Left ventricle myocardium superior (tissue), 1 donor: ENCODE measurements around the gene PADI1. TPM values are rescaled to one million over a fixed set of nuclear protein-coding genes. Genes with fewer than 3 reads are reported as not detected.

Experiments
- ATAC-seq: fragments of 200-7000 bp; cut with Tn5 transposase; one replicate; pipeline ENCODE4 v1.9.1; 2020; ENCODE audit warnings: mild to moderate bottlenecking, moderate library complexity
- DNase-seq: peaks from one replicate; pipeline ENCODE4 v3.0.0-alpha.2; 2020
- intact Hi-C: fragments of 100-400 bp; cut with micrococcal nuclease; formaldehyde crosslinking; loops from one replicate; pipeline ENCODE4 v1.11.0; 2022
- total RNA-seq: library from RNA; stranded (reverse); fragmentation: NEBNext Ultra II Directional; extraction: Animal tissue kit (Norgen Biotek cat#: 25700); gene quantifications from one replicate; pipeline ENCODE4 v1.2.1, GENCODE V29; 2021
- donor health status: DM: no; HTN: yes; CAD: no; lungs with severe emphysema.

PADI1 gene
- total RNA-seq, 1 donor from 2014 or later, result not detected

DNA sequence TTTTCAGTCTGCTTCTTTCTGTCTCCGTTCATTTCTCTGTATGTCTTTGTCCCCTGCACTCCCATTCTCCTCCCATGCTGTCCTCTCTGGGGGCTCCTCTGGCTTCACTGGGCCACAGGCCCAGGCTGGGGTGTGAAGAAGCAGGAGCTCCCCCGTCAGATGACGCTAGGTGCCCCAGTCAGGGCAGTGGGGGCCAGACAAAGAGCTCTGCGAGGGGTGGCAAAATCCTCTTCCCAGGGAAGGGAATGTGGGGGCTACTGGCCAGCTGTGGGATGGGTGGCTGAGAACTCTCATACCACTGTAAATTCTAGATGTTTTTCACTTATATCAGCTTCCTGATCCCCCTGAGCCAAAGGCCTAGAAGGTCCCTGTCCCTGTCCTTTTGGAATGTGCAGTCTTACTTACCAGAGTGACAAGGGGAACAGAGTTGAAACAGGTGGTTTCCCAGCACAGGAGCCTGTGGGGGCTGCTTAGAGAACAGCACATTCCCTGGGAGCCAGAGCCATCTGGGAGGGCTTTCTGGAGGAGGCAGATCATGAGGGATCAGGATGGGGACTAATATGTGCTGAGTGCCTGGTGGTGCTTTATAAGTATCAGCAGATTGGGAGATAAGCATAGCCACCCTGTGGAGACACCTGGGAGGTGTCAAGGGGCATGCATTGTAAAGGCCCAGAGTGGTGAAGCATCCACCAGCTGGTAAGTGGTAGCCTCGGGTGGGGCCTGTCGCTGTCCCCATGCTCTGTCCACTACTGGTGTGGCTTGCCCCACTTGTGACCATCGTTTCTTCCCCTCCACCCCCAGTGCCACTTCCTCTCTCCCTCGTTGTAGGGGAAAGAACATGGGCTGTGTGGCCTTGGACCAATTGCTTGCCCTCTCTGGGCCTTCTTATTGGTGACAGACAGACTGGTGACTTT lies 10.1 kb upstream of the PADI1 start:
- no peak for DNase-seq
- no peak for ATAC-seq
- intact Hi-C loops, result no loop called here

DNA sequence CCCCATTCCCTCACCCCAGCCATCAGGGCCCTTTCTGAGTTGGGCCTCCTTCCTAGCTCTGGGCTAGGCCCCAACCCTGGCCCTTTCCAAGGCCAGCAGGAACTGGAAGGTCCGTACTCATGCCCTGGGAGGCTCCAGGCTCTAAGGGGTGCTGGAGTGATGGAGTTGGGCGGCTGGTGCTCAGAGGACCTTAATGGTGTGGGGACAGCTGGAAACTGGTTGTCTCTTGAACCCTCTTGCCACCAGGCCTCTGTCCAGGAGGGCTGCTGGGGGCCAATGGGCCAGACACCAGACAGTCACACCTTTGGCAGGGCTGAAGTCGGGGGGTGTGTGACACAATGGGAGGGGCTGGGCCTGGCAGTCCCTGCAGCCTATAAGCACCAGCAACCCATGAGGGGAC lies 9.2 kb upstream of the PADI1 start:
- DNase-seq, result no peak
- intact Hi-C loops, result no loop called here
- no peak for ATAC-seq

GRCh38 chr1:17196496-17197185 lies 8.3 kb upstream of the PADI1 start:
- intact Hi-C loops, result no loop called here
- no peak for ATAC-seq
- no peak for DNase-seq

- no peak for ATAC-seq
- intact Hi-C loops, result no loop called here
- DNase-seq, result no peak
Observed at GRCh38 chr1:17197696-17198095, 7.2 kb upstream of the PADI1 start.

- intact Hi-C loops, result no loop called here
- ATAC-seq, result no peak
Observed at GRCh38 chr1:17198476-17199258, 6.3 kb upstream of the PADI1 start.

GRCh38 chr1:17199267-17200044 lies 5.5 kb upstream of the PADI1 start:
- intact Hi-C loops, result no loop called here
- DNase-seq (no peak), ATAC-seq (no peak)

More at GRCh38 chr1:17198476-17199258, 6.3 kb upstream of the PADI1 start:
- no peak for DNase-seq

DNA sequence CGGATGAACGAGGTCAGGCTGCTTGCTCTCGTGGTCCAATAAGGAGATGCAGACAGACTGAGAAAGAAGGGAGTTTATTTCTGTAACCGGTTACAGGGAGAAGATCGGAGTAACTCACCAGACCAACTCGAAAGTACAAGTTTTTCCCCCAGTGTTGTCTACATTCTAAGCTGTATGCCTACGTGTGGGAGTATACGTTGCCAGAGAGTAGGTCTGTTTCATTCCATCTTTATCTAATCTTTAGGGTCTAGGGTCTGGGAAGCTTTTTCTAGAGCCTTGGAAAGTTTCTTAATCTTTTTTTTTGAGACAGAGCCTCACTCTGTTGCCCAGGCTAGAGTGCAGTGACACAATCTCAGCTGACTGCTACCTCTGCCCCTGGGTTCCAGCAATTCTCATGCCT lies 4.7 kb upstream of the PADI1 start:
- DNase-seq, result no peak
- no peak for ATAC-seq
- intact Hi-C loops, result no loop called here

GRCh38 chr1:17200756-17201155 lies 4.2 kb upstream of the PADI1 start:
- intact Hi-C loops, result no loop called here
- DNase-seq, result no peak
- ATAC-seq, result no peak

DNA sequence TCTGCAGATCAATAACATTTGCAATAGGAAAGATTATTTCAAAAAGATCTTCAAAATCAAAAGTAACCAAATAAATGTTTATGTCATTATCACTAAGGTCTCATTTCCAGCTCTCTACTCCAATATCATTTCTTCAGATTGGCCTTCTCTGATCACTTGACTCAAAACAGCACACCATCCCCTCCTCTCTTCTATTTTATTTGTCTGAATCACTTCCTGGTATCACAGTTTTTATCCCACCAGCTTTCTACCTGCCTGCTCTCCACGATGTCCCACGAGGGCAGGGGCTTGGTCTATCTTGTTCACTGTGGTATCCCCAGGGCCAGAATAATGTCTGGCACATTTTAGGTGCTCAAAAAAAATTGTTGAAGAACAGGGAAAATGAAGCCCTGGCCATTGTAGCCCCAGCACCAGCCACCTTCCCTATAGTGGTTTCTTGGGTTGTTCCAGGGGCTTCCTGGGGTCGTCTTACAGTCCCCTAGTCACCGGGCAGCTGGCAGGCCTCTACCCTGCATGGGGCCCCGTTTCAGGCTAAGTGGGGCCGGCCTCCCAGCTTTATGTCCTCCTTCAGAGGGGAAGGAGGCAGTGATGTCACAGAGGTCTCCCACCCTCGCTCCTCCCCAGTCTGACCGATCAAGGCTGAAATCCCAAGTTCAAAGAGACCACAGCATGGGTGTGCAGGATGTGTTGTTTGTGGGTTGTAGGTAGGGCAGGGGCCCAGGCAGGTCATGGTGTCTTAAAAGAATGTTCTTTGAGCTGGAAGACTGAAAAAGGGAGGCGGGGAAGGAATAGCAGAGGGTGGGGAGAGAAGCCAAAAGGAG lies 3.5 kb upstream of the PADI1 start:
- intact Hi-C loops, result no loop called here
- no peak for ATAC-seq
- DNase-seq, result no peak

DNA sequence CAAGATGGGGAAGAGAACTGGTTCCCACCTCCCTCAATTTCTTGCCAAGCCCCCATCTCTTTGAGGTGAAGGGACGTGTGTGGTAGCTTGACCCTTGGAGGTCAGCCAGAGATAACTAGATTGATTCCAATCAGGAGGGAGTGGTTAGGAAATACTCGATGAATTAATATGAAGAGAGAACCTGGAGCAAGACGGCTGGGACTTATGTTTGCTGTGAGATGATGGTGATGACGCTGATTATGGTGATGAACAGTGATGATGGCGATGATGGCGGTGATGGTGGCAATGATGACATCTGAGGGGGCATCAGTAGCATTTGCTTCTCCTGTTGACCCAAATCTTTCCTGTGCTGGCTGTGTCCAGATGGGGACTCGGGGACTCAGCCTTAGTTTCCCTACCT lies 724 bp downstream of the PADI1 start:
- ATAC-seq (no peak), DNase-seq (no peak)
- intact Hi-C loops, result no loop called here

DNA sequence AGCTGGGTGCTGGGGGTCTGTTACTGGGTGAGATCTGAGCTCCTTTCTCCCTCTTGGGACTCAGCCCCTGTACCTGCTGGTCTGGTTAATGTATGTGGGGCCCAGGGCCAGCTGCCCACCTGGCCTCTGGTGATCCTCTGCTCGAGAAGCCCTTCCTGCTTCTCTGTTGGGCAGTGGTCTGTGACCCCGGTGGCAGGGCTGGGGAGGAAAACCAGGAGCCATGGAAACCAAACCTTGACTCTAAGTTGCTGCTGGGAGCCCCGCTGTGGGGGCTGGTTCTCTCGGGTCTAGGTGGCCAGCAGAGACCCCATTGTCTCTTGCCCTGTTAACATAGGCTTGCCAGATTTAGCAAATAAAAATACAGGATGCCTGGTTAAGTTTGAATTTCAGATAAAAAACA lies 1.3 kb downstream of the PADI1 start:
- DNase-seq (no peak), ATAC-seq (no peak)
- intact Hi-C loops, result no loop called here

DNA sequence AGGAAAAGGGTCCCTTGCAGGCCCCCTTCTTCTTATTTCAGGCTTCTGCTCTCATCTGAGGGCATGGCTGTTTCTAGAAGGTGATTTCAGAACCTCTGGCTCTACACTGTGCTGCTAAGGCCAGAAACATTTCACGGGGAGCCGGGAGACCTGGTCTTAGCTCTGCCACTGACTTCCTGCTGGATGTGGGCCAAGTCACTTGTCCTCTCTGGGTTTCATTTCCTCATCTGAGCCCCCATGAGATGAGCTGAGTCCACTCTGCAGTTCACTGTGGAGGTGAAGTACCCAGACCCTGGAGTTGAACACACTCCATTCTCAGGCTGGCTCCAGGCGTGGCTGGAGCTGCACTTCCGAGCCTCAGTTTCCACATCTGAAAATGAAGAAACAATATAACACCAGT lies 2.1 kb downstream of the PADI1 start:
- peak; percentile 43 for DNase-seq
- intact Hi-C loops, result no loop called here
- peak; percentile 67 for ATAC-seq

DNA sequence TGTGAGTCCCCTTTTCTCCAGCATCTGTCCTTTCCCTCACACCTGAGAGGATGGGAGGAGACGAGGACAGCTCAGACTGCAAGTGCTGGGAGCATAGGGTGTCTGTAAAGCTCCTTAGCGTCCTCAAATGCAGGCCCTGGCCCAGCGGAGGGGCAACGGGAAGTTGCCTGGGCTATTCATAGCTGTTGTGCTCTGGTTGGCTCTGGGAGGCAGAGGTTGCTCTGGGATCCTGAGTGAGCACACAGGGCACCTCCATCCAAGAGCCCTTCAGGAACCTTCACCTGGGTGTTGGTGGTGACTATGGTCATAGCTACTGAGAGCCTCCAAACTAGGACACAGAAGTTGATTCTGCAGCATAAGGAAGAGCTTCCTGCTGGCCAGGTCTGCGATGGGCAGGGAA lies 2.6 kb downstream of the PADI1 start:
- ATAC-seq (peak; percentile 20), DNase-seq (no peak)
- intact Hi-C loops, result no loop called here

DNA sequence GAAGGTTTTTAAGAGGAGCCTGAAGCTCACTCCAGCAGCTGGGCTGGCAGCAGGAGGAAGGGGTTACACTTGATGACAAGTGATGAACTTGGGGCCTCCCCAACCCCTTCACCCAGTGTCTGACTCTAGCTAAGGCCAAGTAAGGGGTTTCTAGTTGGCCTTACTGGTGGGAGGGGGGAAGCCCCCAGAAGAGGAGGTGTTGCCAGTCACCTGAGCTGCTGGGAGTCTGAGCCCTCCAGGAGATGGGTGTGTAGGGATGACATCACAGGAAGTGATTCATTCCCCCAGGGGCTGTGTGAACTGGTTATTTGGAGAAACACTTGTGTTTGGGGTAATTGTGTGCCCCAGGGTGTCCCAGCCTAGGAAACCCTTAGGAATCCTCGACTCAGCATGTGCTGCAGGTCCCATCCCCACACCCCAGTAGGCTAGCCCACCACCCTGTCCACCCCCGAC lies 3.1 kb downstream of the PADI1 start:
- intact Hi-C loops, result no loop called here
- ATAC-seq (no peak), DNase-seq (no peak)

DNA sequence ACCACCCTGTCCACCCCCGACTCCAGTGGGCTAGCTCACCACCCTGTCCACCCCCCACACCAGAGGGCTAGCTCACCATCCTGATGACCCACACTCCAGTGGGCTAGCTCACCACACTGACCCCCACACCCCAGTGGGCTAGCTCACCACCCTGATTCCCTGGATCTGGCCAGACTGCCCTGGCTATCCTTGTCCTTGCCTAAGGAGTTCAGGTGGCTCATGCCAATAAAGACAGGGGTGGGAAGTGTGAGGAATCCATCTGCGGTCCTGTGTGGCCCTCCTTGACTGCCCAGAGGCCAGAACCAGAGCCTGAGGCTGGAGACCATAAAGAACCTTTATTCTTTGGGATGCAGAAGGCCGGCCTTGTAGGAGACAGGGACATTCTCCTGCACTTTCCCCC lies 3.6 kb downstream of the PADI1 start:
- no peak for ATAC-seq
- intact Hi-C loops, result no loop called here
- no peak for DNase-seq

- no peak for ATAC-seq
Observed at GRCh38 chr1:17209430-17209829, 4.5 kb downstream of the PADI1 start.

GRCh38 chr1:17210176-17210575 lies 5.2 kb downstream of the PADI1 start:
- ATAC-seq, result no peak
- intact Hi-C loops, result no loop called here

More at GRCh38 chr1:17209430-17209829, 4.5 kb downstream of the PADI1 start:
- intact Hi-C loops, result no loop called here
- no peak for DNase-seq

GRCh38 chr1:17211377-17211776 lies 6.4 kb downstream of the PADI1 start:
- intact Hi-C loops, result no loop called here
- DNase-seq (no peak), ATAC-seq (no peak)

More at GRCh38 chr1:17210176-17210575, 5.2 kb downstream of the PADI1 start:
- DNase-seq, result no peak
